Measurements from ENCODE around the gene DUSP9. TPM values are rescaled to one million over a fixed set of nuclear protein-coding genes. Genes with fewer than 3 reads are reported as not detected.
"Not testable (repeated sequence)": the region's sequence is repeated elsewhere in the genome, so short reads cannot be mapped to it uniquely, and the experiment has no call there.

Gene DUSP9
- total RNA-seq, 1 donor from 2014 or later = 0.21 TPM

- H3K4me1 ChIP-seq = no peaks in the 10 kb centered on the region
- no peak overlapping the region for H3K27ac Mint-ChIP-seq
- H3K79me2 ChIP-seq (ENCODE audit: low read depth) = peaks cover 33% of the 10 kb centered on the region
- no peaks in the 10 kb centered on the region for H3K27me3 ChIP-seq
- DNase-seq (ENCODE audit: low spot score) = no peak
- no peak overlapping the region for H3K4me2 ChIP-seq
- no peaks in the 10 kb centered on the region for H3K9me3 ChIP-seq (ENCODE audit: low read depth)
- no peak overlapping the region for H3K4me3 ChIP-seq
- H4K20me1 ChIP-seq (ENCODE audit: low read depth) = peaks cover 75% of the 10 kb centered on the region
- TF ChIP-seq EZH2phosphoT487 (IDR thresholded peaks at IDR 0.05) (no peak), EZH2 (IDR thresholded peaks at IDR 0.05) (no peak), CTCF (IDR thresholded peaks at IDR 0.05) (no peak)
- peaks cover 3% of the 10 kb centered on the region for H3K27me3 Mint-ChIP-seq (ENCODE audit: insufficient read depth, low read depth)
- H2AFZ ChIP-seq (replicated peaks) = no peak overlapping the region
- no peak overlapping the region for H3K9ac ChIP-seq
- H3K36me3 ChIP-seq = no peaks in the 10 kb centered on the region
- H3F3A ChIP-seq (ENCODE audit: low read depth) = peaks cover 9% of the 10 kb centered on the region
- H3K27ac ChIP-seq = no peak overlapping the region
- no peak overlapping the region for H3K4me3 Mint-ChIP-seq
- H3K9me3 Mint-ChIP-seq = peaks cover 22% of the 10 kb centered on the region
- no peaks in the 10 kb centered on the region for H3K36me3 Mint-ChIP-seq
- H3K4me1 Mint-ChIP-seq = peaks cover 6% of the 10 kb centered on the region
These were observed 47.8 kb downstream of the DUSP9 start for GRCh38 chrX:153694687-153695270.

GRCh38 chrX:153696100-153696499, 49.1 kb downstream of the DUSP9 start:
- H3K4me1 Mint-ChIP-seq = peaks cover 2% of the 10 kb centered on the region
- no peak overlapping the region for H3K27ac Mint-ChIP-seq
- peaks cover 19% of the 10 kb centered on the region for H3K79me2 ChIP-seq (ENCODE audit: low read depth)
- H3K4me2 ChIP-seq = no peak overlapping the region
- H3F3A ChIP-seq (ENCODE audit: low read depth) = peaks cover 9% of the 10 kb centered on the region
- peaks cover 3% of the 10 kb centered on the region for H3K27me3 Mint-ChIP-seq (ENCODE audit: insufficient read depth, low read depth)
- TF ChIP-seq CTCF (IDR thresholded peaks at IDR 0.05) (no peak), EZH2 (IDR thresholded peaks at IDR 0.05) (no peak), EZH2phosphoT487 (IDR thresholded peaks at IDR 0.05) (no peak)
- H3K4me1 ChIP-seq = no peaks in the 10 kb centered on the region
- no peak overlapping the region for H3K4me3 ChIP-seq
- no peaks in the 10 kb centered on the region for H3K36me3 ChIP-seq
- H4K20me1 ChIP-seq (ENCODE audit: low read depth) = peaks cover 62% of the 10 kb centered on the region
- DNase-seq (ENCODE audit: low spot score) = no peak
- peaks cover 25% of the 10 kb centered on the region for H3K9me3 Mint-ChIP-seq
- H3K27me3 ChIP-seq = no peaks in the 10 kb centered on the region
- no peak overlapping the region for H3K9ac ChIP-seq
- H3K27ac ChIP-seq = no peak overlapping the region
- no peak overlapping the region for H2AFZ ChIP-seq (replicated peaks)
- no peaks in the 10 kb centered on the region for H3K9me3 ChIP-seq (ENCODE audit: low read depth)
- no peaks in the 10 kb centered on the region for H3K36me3 Mint-ChIP-seq
- H3K4me3 Mint-ChIP-seq = no peak overlapping the region

- not testable (repeated sequence) for H3K27ac ChIP-seq; H3K27ac Mint-ChIP-seq; H3K4me1 ChIP-seq; H3K4me2 ChIP-seq; H3K36me3 Mint-ChIP-seq; H3K4me1 Mint-ChIP-seq; H3K36me3 ChIP-seq; DNase-seq (ENCODE audit: low spot score); H3K9me3 ChIP-seq (ENCODE audit: low read depth); H3K9ac ChIP-seq; H2AFZ ChIP-seq (replicated peaks); H3K27me3 Mint-ChIP-seq (ENCODE audit: insufficient read depth, low read depth); H3K4me3 Mint-ChIP-seq; H3F3A ChIP-seq (ENCODE audit: low read depth); H3K27me3 ChIP-seq; H3K4me3 ChIP-seq
- H3K79me2 ChIP-seq (ENCODE audit: low read depth) = peaks cover 15% of the 10 kb centered on the region
- peaks cover 57% of the 10 kb centered on the region for H4K20me1 ChIP-seq (ENCODE audit: low read depth)
- peaks cover 25% of the 10 kb centered on the region for H3K9me3 Mint-ChIP-seq
These were observed 49.5 kb downstream of the DUSP9 start for GRCh38 chrX:153696538-153696937.

- Mint-ChIP-seq H3K27ac (peak overlapping the region; percentile 4), H3K9me3 (peaks cover 27% of the 10 kb centered on the region), H3K4me3 (peak overlapping the region; percentile 51)
- not testable (repeated sequence) for H3K9ac ChIP-seq; H3K4me1 Mint-ChIP-seq; H3K4me1 ChIP-seq; H3K4me3 ChIP-seq; H2AFZ ChIP-seq (replicated peaks); H3K9me3 ChIP-seq (ENCODE audit: low read depth); H3K36me3 Mint-ChIP-seq; H3K27me3 Mint-ChIP-seq (ENCODE audit: insufficient read depth, low read depth); H3F3A ChIP-seq (ENCODE audit: low read depth); H3K79me2 ChIP-seq (ENCODE audit: low read depth); H3K27me3 ChIP-seq; H3K36me3 ChIP-seq; H3K4me2 ChIP-seq; DNase-seq (ENCODE audit: low spot score)
- peak overlapping the region; percentile 46 for H3K27ac ChIP-seq
- peaks cover 51% of the 10 kb centered on the region for H4K20me1 ChIP-seq (ENCODE audit: low read depth)
These were observed 50.2 kb downstream of the DUSP9 start for GRCh38 chrX:153696986-153697722.
